NCI-H748 (cell line): Measurements from ENCODE around the gene ASB6.
"Not testable (repeated sequence)": the region's sequence is repeated elsewhere in the genome, so short reads cannot be mapped to it uniquely, and the experiment has no call there.

ENCODE experiments used
- DNase-seq: peaks from one replicate; lab custom pipeline; 2025; ENCODE audit not compliant: unreplicated experiment; lab: John Stamatoyannopoulos, UW

The ASB6 gene

GRCh38 chr9:129609486-129610212 lies 32.3 kb downstream of the ASB6 start:
- DNase-seq, result no peak

- no peak for DNase-seq
These were observed 33.1 kb downstream of the ASB6 start for GRCh38 chr9:129608561-129609481.

- DNase-seq, result no peak
These were observed 34.9 kb downstream of the ASB6 start for GRCh38 chr9:129607027-129607387.

GRCh38 chr9:129606161-129607026 lies 35.6 kb downstream of the ASB6 start:
- DNase-seq, result no peak

- peak; percentile 17 for DNase-seq
These were observed 37.2 kb downstream of the ASB6 start for GRCh38 chr9:129604766-129605163.

GRCh38 chr9:129604056-129604765 lies 37.7 kb downstream of the ASB6 start:
- no peak for DNase-seq

GRCh38 chr9:129602598-129603415 lies 39.1 kb downstream of the ASB6 start:
- DNase-seq, result no peak

GRCh38 chr9:129601082-129601674 lies 40.8 kb downstream of the ASB6 start:
- DNase-seq, result no peak

- DNase-seq, result no peak
These were observed 43.8 kb downstream of the ASB6 start for GRCh38 chr9:129598089-129598596.

- DNase-seq, result no peak
These were observed 44.4 kb downstream of the ASB6 start for GRCh38 chr9:129597355-129598088.

GRCh38 chr9:129596541-129597331 lies 45.2 kb downstream of the ASB6 start:
- DNase-seq, result no peak

GRCh38 chr9:129595903-129596540 lies 45.9 kb downstream of the ASB6 start:
- DNase-seq, result no peak

- no peak for DNase-seq
These were observed 46.6 kb downstream of the ASB6 start for GRCh38 chr9:129595311-129595741.

- DNase-seq, result no peak
These were observed 47.3 kb downstream of the ASB6 start for GRCh38 chr9:129594632-129595031.

GRCh38 chr9:129592790-129593189 lies 49.2 kb downstream of the ASB6 start:
- DNase-seq, result not testable (repeated sequence)

GRCh38 chr9:129591916-129592315 lies 50.0 kb downstream of the ASB6 start:
- no peak for DNase-seq

GRCh38 chr9:129590466-129590865 lies 51.5 kb downstream of the ASB6 start:
- no peak for DNase-seq
